ENCODE results near the gene TTF1. TPM values are rescaled to one million over a fixed set of nuclear protein-coding genes. Genes with fewer than 3 reads are reported as not detected.

Gene TTF1
- total and polyA plus RNA-seq, 2 of the 13 experiments (the other 11 are each of a cell fraction or from before 2014, with no cell fraction given) = 3.4 to 9.8 TPM

GRCh38 chr9:132409828-132410528 is 3.3 kb upstream of the TTF1 start, which contains the start of gene CFAP77 (continued):
- peak; percentile 25; the same call in 1 of the 2 replicates for TF ChIP-seq ARID4A (CRISPR knock-in tag; IDR thresholded peaks at IDR 0.05; ENCODE audit: borderline replicate concordance)
- TF ChIP-seq ZNF737 (CRISPR knock-in tag; IDR thresholded peaks at IDR 0.05; ENCODE audit: borderline replicate concordance) = no peak

- Histone ChIP-seq H3K4me1 (ENCODE audit: insufficient read depth, low read length) (peaks cover 45% of the 10 kb centered on the region), H2AFZ (ENCODE audit: low read length) (no peak overlapping the region), H3K9ac (ENCODE audit: insufficient read depth, low read depth, low read length) (no peak overlapping the region), H3K79me2 (ENCODE audit: insufficient read depth, low read length) (peaks cover 11% of the 10 kb centered on the region), H3K27ac (ENCODE audit: extremely low read length, insufficient read depth, low read length) (no peak overlapping the region), H3K36me3 (replicated peaks in 1 of 2; ENCODE audit: control insufficient read depth in 1 of 2, insufficient read depth in 2 of 2, low read length in 2 of 2) (no peaks in the 10 kb centered on the region), H3K4me3 (replicated peaks in 1 of 3; ENCODE audit: insufficient read depth in 1 of 3, low read depth in 2 of 3, low read length in 3 of 3) (no peak overlapping the region), H3K9me3 (ENCODE audit: low read length) (no peaks in the 10 kb centered on the region), H3K27me3 (ENCODE audit: control insufficient read depth in 1 of 2, insufficient read depth in 2 of 2, low read length in 2 of 2) (peaks cover 0 to 33% of the 10 kb centered on the region in 2 experiments; a peak in 3 of 5 replicates), H3K4me2 (ENCODE audit: low read depth, low read length) (no peak overlapping the region), H4K20me1 (ENCODE audit: insufficient read depth, low read length) (peaks cover 3% of the 10 kb centered on the region; the same call in 1 of the 2 replicates)
- no TSS peak for BruUV-seq (replicated peaks)
- intact Hi-C loops (cut with micrococcal nuclease; ENCODE audit: unreplicated experiment) = loop anchor here (5.0 kb wide), 1 partner anchor 171 kb away; no protein-coding TSS in a partner anchor
- CTCF ChIA-PET (ENCODE audit: low intra/inter-chr PET ratio, low total read pairs) = no interaction called here
- in situ Hi-C loops (cut with HindIII; ENCODE audit: extremely low pct_ligation_motif_present, low pct_unique_long_range_greater_than_20kb) = no loop called here
- DNase-seq (ENCODE audit: low spot score) (no peak), ATAC-seq (no peak), FAIRE-seq (no peak)
- POLR2A ChIA-PET = no interaction called here
- no peak for TF ChIP-seq TCF7 (IDR thresholded peaks at IDR 0.05; ENCODE audit: low read depth)
- TF ChIP-seq TAF1 (CRISPR knock-in tag; IDR thresholded peaks at IDR 0.05) = no peak
- WGBS (ENCODE audit: low lambda C conversion rate) = 19% methylated on average over 4 of the region's 8 CpGs
Measured at GRCh38 chr9:132408521-132408920, 1.9 kb upstream of the TTF1 start.

All from HepG2 (cell line).